Measurements from ENCODE around the gene MGAT5.
A peak's percentile ranks its signal among the peaks of the same experiment; 100 is the strongest.

Gene MGAT5

DNA sequence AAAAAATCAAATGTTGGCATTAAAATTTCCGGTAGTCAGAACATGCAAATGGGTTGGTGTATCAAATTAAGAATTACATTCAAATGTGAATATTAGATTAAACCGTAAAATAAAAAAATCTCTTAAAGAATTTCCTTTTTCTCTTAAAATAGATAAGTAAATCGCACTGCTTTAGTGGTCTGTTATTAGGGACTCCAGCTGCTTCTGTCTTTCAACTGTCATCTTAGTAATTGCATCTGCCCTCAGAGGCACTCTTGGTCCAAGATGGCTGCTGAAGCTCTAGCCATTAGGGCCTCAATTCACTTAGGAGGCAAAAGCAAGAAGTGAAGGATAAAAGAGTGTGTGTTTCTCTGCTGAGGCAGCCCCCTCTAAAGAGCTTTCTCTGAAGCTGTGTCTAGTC is 132.4 kb downstream of the MGAT5 start:
- Mint-ChIP-seq H3K9me3 (no peaks in the 10 kb centered on the region), H3K27me3 (no peaks in the 10 kb centered on the region), H3K4me3 (no peak overlapping the region), H3K4me1 (ENCODE audit: low read depth in 2 of 2) (peaks cover 9 to 10% of the 10 kb centered on the region in 2 donors), H3K36me3 (ENCODE audit: insufficient read depth) (peaks cover 7% of the 10 kb centered on the region), H3K27ac (no peak overlapping the region)
- no peak for DNase-seq
- no peak for ATAC-seq (replicated peaks)

- no peak overlapping the region for H3K4me3 Mint-ChIP-seq
Measured at GRCh38 chr2:134389381-134389780, 135.5 kb downstream of the MGAT5 start.

DNA sequence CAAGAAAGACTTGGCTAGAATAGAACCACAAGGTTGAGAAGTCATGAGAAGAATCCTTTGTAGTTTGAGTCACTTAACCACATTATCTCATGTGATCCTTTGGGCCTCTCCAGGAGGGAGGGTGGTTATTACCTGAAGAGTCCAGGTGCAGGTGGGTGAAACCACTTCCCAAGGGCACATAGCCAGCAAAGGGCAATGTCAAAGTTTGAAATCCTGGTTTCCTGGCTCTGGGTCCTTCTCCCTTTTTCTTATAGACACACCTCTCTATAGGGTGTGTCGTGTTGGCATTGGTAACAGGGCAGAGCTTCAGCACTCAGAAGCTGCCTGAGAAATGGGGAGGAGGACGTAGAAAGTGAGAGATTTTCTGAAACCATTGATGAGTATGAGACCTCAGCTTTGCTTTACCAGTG is 137.9 kb downstream of the MGAT5 start:
- Mint-ChIP-seq H3K9me3 (no peaks in the 10 kb centered on the region), H3K4me3 (no peak overlapping the region), H3K4me1 (ENCODE audit: low read depth in 2 of 2) (peaks cover 12 to 13% of the 10 kb centered on the region in 2 donors), H3K27ac (peak overlapping the region in 1 of 2 donors; percentile 38), H3K27me3 (no peaks in the 10 kb centered on the region), H3K36me3 (ENCODE audit: insufficient read depth) (peaks cover 4% of the 10 kb centered on the region)
- no peak for DNase-seq
- ATAC-seq (replicated peaks) = peak; percentile 27

More at GRCh38 chr2:134389381-134389780, 135.5 kb downstream of the MGAT5 start:
- H3K36me3 Mint-ChIP-seq (ENCODE audit: insufficient read depth) = peaks cover 7% of the 10 kb centered on the region
- H3K9me3 Mint-ChIP-seq = no peaks in the 10 kb centered on the region
- H3K27ac Mint-ChIP-seq = no peak overlapping the region
- H3K4me1 Mint-ChIP-seq (ENCODE audit: low read depth in 2 of 2) = peaks cover 11 to 13% of the 10 kb centered on the region in 2 donors
- no peaks in the 10 kb centered on the region for H3K27me3 Mint-ChIP-seq
- DNase-seq = no peak
- ATAC-seq (replicated peaks) = no peak

GRCh38 chr2:134392442-134393074 is 138.7 kb downstream of the MGAT5 start:
- H3K4me1 Mint-ChIP-seq (ENCODE audit: low read depth in 2 of 2) = peaks cover 13 to 15% of the 10 kb centered on the region in 2 donors
- peaks cover 11% of the 10 kb centered on the region for H3K36me3 Mint-ChIP-seq (ENCODE audit: insufficient read depth)
- DNase-seq (no peak), ATAC-seq (replicated peaks) (no peak)
- H3K27ac Mint-ChIP-seq = no peak overlapping the region
- no peak overlapping the region for H3K4me3 Mint-ChIP-seq
- H3K27me3 Mint-ChIP-seq = no peaks in the 10 kb centered on the region
- no peaks in the 10 kb centered on the region for H3K9me3 Mint-ChIP-seq

- Mint-ChIP-seq H3K36me3 (ENCODE audit: insufficient read depth) (peaks cover 14% of the 10 kb centered on the region), H3K27me3 (no peaks in the 10 kb centered on the region), H3K4me3 (no peak overlapping the region), H3K9me3 (no peaks in the 10 kb centered on the region), H3K27ac (no peak overlapping the region), H3K4me1 (ENCODE audit: low read depth in 2 of 2) (peaks cover 13 to 15% of the 10 kb centered on the region in 2 donors)
- DNase-seq (no peak), ATAC-seq (replicated peaks) (no peak)
Measured at GRCh38 chr2:134393075-134393461, 139.2 kb downstream of the MGAT5 start.

- Mint-ChIP-seq H3K4me1 (ENCODE audit: low read depth in 2 of 2) (peaks cover 12 to 14% of the 10 kb centered on the region in 2 donors), H3K27ac (no peak overlapping the region), H3K4me3 (no peak overlapping the region), H3K36me3 (ENCODE audit: insufficient read depth) (peaks cover 17% of the 10 kb centered on the region), H3K9me3 (no peaks in the 10 kb centered on the region), H3K27me3 (no peaks in the 10 kb centered on the region)
- DNase-seq = no peak
- no peak for ATAC-seq (replicated peaks)
Measured at GRCh38 chr2:134395779-134396178, 141.9 kb downstream of the MGAT5 start.

DNA sequence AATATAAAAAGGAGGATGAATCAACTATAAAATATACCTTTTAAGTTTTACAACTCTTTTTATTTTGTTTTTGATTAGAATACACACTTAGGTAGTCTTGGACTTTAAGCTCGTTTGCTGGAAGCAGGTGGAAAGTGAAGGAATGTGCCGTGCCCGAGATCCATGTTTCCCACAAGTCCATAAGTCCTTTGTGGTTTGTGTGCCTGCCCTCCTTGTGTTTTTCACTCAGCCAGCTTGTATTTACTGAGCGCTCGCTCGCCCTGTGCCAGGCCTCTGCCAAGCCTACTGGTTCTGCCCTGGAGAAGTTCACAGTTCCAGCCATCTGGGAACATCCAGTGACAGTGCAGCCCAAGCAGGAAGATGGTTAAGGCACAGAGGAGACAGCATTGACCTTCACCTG is 142.6 kb downstream of the MGAT5 start:
- peaks cover 14% of the 10 kb centered on the region for H3K36me3 Mint-ChIP-seq (ENCODE audit: insufficient read depth)
- peak overlapping the region; percentile 3 to 61 for H3K27ac Mint-ChIP-seq
- no peak overlapping the region for H3K4me3 Mint-ChIP-seq
- H3K4me1 Mint-ChIP-seq (ENCODE audit: low read depth in 2 of 2) = peaks cover 7 to 11% of the 10 kb centered on the region in 2 donors
- H3K9me3 Mint-ChIP-seq = no peaks in the 10 kb centered on the region
- no peaks in the 10 kb centered on the region for H3K27me3 Mint-ChIP-seq
- ATAC-seq (replicated peaks) (no peak), DNase-seq (no peak)

DNA sequence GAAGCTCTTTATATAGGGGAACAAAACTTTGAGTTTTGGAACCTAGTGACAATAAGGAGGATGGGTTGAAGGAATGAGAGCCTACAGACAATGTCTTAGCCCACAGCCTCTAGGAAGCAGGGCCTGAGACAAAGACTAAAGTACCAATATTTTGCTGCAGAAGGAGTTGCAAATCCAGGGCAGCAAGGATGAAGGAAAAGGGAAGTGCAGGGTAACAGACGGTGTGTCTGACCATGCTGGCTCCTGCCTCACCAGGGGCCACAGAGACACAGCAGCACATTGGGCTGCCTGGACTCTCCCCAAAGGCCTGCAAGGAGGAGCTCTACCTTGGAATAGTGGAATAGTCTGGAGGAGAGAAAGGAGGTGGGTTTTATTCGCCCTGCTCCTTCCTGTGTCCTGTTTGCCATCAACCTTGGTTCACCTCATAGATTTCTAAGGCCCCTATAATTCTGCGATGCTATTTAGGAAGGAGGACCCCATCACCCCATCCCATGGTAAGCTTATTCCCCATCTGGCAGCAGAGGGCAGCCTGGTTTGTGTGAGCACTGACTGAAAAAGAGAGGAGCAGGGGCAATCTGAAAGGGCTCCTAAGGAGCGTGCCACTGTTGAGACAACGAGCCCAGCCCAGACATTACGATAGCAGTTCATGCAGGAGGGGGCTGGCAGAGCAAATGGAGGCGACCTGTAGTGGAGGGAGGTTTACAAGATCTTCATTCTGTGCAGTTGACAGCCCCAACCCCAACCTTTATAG is 143.4 kb downstream of the MGAT5 start:
- Mint-ChIP-seq H3K27ac (peak overlapping the region; percentile 3 to 61), H3K4me1 (ENCODE audit: low read depth in 2 of 2) (peaks cover 3 to 8% of the 10 kb centered on the region in 2 donors), H3K36me3 (ENCODE audit: insufficient read depth) (peaks cover 17% of the 10 kb centered on the region), H3K4me3 (no peak overlapping the region), H3K27me3 (no peaks in the 10 kb centered on the region), H3K9me3 (no peaks in the 10 kb centered on the region)
- DNase-seq = no peak
- no peak for ATAC-seq (replicated peaks)

GRCh38 chr2:134398300-134398699 is 144.4 kb downstream of the MGAT5 start:
- no peak overlapping the region for H3K4me3 Mint-ChIP-seq
- DNase-seq (no peak), ATAC-seq (replicated peaks) (no peak)
- H3K4me1 Mint-ChIP-seq (ENCODE audit: low read depth in 2 of 2) = peaks cover 3 to 8% of the 10 kb centered on the region in 2 donors
- H3K9me3 Mint-ChIP-seq = no peaks in the 10 kb centered on the region
- H3K27me3 Mint-ChIP-seq = no peaks in the 10 kb centered on the region
- peak overlapping the region in 1 of 2 donors; percentile 44 for H3K27ac Mint-ChIP-seq
- H3K36me3 Mint-ChIP-seq (ENCODE audit: insufficient read depth) = peaks cover 24% of the 10 kb centered on the region

GRCh38 chr2:134399096-134399495 is 145.2 kb downstream of the MGAT5 start:
- no peaks in the 10 kb centered on the region for H3K9me3 Mint-ChIP-seq
- H3K27ac Mint-ChIP-seq = no peak overlapping the region
- no peaks in the 10 kb centered on the region for H3K27me3 Mint-ChIP-seq
- peaks cover 27% of the 10 kb centered on the region for H3K36me3 Mint-ChIP-seq (ENCODE audit: insufficient read depth)
- no peak for ATAC-seq (replicated peaks)
- DNase-seq = no peak
- H3K4me1 Mint-ChIP-seq (ENCODE audit: low read depth in 2 of 2) = peaks cover 3 to 8% of the 10 kb centered on the region in 2 donors
- H3K4me3 Mint-ChIP-seq = no peak overlapping the region

GRCh38 chr2:134401081-134401497 is 147.2 kb downstream of the MGAT5 start:
- ATAC-seq (replicated peaks) (no peak), DNase-seq (no peak)
- Mint-ChIP-seq H3K27ac (peak overlapping the region in 1 of 2 donors; percentile 15), H3K36me3 (ENCODE audit: insufficient read depth) (peaks cover 29% of the 10 kb centered on the region), H3K4me1 (ENCODE audit: low read depth in 2 of 2) (peaks cover 3 to 6% of the 10 kb centered on the region in 2 donors), H3K9me3 (no peaks in the 10 kb centered on the region), H3K27me3 (no peaks in the 10 kb centered on the region), H3K4me3 (no peak overlapping the region)

DNA sequence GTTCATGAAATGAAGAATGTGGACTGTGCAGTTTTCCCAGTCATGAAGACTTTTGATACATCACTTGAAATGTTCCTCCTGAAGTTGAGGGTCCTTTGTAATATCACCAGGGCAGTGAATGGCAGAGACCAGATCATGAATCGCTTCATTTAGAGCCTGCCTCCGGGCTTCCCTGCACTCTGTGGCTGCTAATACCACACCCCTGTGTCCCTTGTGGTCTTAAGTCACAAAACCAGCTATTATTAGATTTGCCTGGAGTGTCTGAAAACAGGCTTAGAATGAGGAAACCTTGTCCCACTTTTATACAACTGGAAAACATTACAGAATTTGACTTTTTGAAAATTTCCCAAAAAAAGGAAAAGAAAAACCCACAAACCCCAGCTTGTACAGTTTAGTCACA is 147.9 kb downstream of the MGAT5 start:
- no peak for ATAC-seq (replicated peaks)
- H3K27me3 Mint-ChIP-seq = no peaks in the 10 kb centered on the region
- H3K27ac Mint-ChIP-seq = peak overlapping the region in 1 of 2 donors; percentile 5
- H3K9me3 Mint-ChIP-seq = no peaks in the 10 kb centered on the region
- DNase-seq = no peak
- H3K4me1 Mint-ChIP-seq (ENCODE audit: low read depth in 2 of 2) = peaks cover 7 to 10% of the 10 kb centered on the region in 2 donors
- H3K36me3 Mint-ChIP-seq (ENCODE audit: insufficient read depth) = peaks cover 34% of the 10 kb centered on the region
- no peak overlapping the region for H3K4me3 Mint-ChIP-seq

GRCh38 chr2:134402410-134402809 is 148.5 kb downstream of the MGAT5 start:
- Mint-ChIP-seq H3K4me3 (no peak overlapping the region), H3K4me1 (ENCODE audit: low read depth in 2 of 2) (peaks cover 8 to 11% of the 10 kb centered on the region in 2 donors), H3K9me3 (no peaks in the 10 kb centered on the region), H3K27me3 (no peaks in the 10 kb centered on the region), H3K36me3 (ENCODE audit: insufficient read depth) (peaks cover 29% of the 10 kb centered on the region), H3K27ac (peak overlapping the region; percentile 5 to 56)
- DNase-seq (no peak), ATAC-seq (replicated peaks) (no peak)

DNA sequence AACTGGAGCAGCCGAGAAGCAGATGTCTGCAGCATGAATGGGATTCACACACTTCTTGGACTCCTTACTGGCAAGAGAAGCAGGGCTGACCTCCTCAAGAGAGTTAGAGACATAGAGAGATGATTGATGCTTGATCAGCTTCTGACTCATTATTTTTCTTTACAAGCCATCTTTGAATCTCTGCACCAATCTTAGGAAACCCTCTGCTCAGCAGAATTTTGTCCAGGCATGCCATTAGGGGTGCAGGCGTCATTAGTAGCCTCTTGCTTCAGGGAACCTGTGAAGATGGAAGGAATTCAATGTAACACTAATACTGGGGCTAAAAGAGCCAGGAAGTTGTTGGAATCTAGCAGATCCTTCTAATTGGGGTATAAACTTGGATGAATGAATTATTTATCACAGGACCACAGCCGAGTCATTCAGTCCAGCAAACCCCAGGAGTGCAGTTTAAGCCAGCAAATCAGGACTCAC is 151.8 kb downstream of the MGAT5 start:
- DNase-seq = no peak
- Mint-ChIP-seq H3K27ac (no peak overlapping the region), H3K4me1 (ENCODE audit: low read depth in 2 of 2) (peaks cover 31 to 34% of the 10 kb centered on the region in 2 donors), H3K4me3 (no peak overlapping the region), H3K36me3 (ENCODE audit: insufficient read depth) (peaks cover 34% of the 10 kb centered on the region), H3K27me3 (no peaks in the 10 kb centered on the region), H3K9me3 (no peaks in the 10 kb centered on the region)
- no peak for ATAC-seq (replicated peaks)

Data from effector memory CD8-positive, alpha-beta T cell (primary cell).